ENCODE measurements around the gene GIMAP6.
"Not testable (repeated sequence)": the region's sequence is repeated elsewhere in the genome, so short reads cannot be mapped to it uniquely, and the experiment has no call there.

Gene GIMAP6

DNA sequence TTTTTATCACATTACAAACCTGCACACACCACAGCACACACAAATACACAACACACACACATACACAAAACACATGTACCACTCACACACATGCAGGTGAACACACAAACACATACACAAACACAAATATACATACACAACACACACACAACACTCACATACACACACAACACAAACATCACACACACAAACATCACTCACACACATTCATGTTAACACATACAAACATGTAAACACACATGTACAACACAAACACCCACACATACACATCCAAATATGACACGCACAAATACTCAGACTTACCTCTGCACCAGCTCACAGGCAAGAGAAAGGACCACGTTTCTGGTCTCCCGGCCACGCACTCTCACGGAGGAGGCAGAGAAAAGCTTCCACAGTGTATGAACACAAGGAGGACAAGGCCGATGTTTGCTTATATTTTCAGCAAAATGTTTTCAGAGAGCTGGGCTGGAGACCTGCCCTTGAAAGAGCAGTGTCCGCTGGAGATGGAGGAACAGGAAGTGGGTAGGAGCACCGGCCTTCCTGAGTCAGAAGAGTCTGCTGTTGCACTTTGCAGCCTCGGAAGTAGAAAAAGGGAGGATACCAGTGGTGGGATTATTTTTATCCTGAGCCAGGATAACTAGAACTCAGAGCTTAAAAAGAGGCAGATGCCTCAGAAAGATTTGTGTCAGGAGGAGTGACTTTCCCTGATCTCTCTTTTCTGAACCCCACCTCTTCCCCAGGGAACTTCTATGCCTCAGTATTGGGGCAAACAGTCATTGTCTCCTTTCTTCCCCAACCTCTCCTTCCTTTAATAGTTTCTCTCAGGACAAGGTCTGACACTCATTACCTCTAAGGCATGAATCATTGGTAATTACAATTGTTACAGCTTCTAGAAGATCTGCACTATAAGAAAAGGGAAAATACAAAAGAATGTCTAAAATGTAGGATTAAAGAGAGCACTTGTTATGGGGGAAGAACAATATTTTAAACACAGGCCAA, at the start of gene GIMAP6:
GIMAP6 (minus strand) TSS at position 520 of the 999 bp plus-strand sequence. CDS start 2,243 bp downstream, outside the sequence.
- peak; percentile 51 for DNase-seq

- not testable (repeated sequence) for DNase-seq
Observed at GRCh38 chr7:150680364-150680763, 48.2 kb upstream of the GIMAP6 start.

DNA sequence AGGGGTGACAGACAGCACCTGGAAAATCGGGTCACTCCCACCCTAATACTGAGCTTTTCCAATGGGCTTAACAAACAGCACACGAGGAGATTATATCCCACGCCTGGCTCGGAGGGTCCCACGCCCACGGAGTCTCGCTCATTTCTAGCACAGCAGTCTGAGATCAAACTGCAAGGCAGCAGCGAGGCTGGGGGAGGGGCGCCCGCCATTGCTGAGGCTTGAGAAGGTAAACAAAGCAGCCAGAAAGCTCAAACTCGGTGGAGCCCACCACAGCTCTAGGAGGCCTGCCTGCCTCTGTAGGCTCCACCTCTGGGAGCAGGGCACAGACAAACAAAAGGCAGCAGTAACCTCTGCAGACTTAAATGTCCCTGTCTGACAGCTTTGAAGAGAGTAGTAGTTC, 46.4 kb upstream of the GIMAP6 start:
- DNase-seq, result peak; percentile 43

DNA sequence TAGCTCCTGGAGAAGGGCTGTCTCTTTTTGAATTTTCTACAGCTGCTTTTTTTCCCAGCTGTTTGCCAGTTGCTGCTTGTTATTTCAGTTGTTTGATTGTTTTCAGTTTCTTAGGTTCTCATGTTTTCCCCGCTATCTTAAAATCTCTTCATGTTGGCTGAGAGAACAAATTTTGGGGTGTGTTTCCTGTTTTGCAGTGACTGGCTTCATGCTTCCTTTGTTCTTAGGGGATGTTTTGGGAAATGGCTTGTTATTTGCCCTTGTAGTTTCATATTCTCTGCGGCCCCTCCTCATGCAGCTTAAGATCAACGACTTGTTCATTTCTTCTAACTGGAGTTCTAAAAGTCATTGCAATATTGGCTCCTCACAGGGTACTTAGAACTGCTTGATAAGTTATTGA, 44.7 kb upstream of the GIMAP6 start:
- not testable (repeated sequence) for DNase-seq

GRCh38 chr7:150676276-150676675, 44.1 kb upstream of the GIMAP6 start:
- DNase-seq, result not testable (repeated sequence)

- DNase-seq, result no peak
Observed at GRCh38 chr7:150675714-150676113, 43.5 kb upstream of the GIMAP6 start.

GRCh38 chr7:150671798-150672585, 39.8 kb upstream of the GIMAP6 start:
- not testable (repeated sequence) for DNase-seq

- no peak for DNase-seq
Observed at GRCh38 chr7:150668977-150669376, 36.8 kb upstream of the GIMAP6 start.

- DNase-seq, result peak; percentile 57
Observed at GRCh38 chr7:150668472-150668911, 36.3 kb upstream of the GIMAP6 start.

- no peak for DNase-seq
Observed at GRCh38 chr7:150666412-150666811, 34.2 kb upstream of the GIMAP6 start.

- DNase-seq, result no peak
Observed at GRCh38 chr7:150665896-150666295, 33.7 kb upstream of the GIMAP6 start.

- DNase-seq, result peak; percentile 32
Observed at GRCh38 chr7:150665089-150665748, 33.0 kb upstream of the GIMAP6 start.

GRCh38 chr7:150663802-150664494, 31.8 kb upstream of the GIMAP6 start:
- no peak for DNase-seq

DNA sequence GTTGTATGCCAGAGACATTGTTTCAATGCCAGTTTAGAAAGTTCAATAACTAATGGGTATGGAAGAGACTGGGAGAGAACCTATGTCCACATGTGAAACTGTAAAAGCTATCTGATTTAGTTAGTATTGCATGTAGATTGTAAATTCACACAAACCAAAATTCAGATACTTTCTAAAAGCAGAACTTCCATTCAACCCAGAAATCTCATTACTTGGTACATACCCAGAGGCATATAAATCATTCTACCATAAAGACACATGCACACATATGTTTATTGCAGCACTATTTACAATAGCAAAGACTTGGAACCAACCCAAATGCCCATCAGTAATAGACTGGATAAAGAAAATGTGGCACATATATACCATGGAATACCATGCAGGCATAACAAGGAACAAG, 30.6 kb upstream of the GIMAP6 start:
- not testable (repeated sequence) for DNase-seq

- no peak for DNase-seq
Observed at GRCh38 chr7:150660939-150661613, 28.9 kb upstream of the GIMAP6 start.

DNA sequence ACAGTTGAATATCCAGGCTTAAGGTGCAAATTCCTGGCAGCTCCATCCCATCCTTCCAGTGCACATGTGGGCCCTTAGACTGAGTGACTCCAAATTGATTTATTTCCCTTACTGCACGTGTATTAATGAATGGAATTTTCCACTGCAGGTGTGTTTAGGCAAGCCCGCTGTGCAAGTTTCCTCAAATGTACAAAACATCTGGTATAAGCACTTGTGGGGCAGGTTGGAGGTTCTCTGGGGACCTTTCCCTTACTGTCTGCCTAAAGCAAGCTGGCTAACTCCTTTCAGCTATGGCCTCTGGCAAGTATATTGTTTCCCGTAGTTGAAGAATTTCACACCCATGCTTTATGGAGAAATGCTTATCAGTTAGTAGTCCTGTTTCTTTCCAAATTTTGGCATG, 25.3 kb upstream of the GIMAP6 start:
- DNase-seq, result no peak

GRCh38 chr7:150656047-150656446, 23.9 kb upstream of the GIMAP6 start:
- DNase-seq, result no peak

- no peak for DNase-seq
Observed at GRCh38 chr7:150654692-150655091, 22.5 kb upstream of the GIMAP6 start.

DNA sequence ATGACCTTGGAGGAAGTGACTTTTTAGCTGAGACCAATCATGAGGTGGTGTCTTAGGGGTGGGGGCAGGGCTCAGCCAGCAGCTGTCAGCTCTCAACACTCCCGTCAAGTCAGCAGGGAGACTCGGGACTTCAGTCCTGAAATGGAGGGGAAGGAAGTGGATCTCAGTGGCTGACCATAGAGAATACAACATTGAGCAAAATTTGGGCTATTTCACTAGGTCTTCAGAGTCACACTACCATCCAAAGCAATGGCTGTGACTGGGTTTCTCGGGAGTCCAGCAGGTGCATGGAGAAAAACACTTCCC, 16.8 kb upstream of the GIMAP6 start:
- no peak for DNase-seq

DNA sequence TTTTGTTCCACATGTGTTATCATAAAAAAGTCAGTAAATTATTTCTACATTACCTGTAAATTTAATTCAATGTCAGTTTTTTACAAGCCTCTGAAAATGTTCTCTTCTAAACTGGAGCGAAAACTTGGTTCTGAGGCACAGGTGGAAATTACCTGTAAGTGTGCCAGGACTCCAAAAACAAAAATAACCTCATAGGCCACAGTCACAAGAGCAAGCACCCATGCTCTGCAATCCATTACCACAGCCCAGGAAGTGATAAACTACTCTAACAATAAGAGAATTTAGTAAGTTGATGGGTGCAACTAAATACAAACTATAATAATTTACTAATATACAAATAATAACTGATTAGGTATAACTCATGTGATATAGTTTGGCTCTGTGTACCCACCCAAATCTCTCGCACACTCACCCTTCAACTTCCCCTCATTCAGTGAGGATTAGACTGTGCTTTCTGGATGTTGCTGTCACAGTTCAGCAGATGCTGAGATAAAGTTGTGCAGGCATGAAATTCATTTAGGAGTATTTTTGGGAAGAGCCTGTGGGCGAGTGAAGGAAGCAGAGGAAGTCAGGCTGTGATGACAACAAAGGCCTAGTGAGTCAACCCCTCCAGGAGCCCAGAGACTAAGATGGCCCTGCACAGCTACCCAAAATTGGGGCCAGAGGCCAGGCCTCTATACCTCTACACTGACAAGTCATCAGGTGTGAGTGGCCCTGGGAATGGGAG, 16.3 kb upstream of the GIMAP6 start:
- no peak for DNase-seq
